ENCODE results near the gene BACH2.

BACH2 gene

DNA sequence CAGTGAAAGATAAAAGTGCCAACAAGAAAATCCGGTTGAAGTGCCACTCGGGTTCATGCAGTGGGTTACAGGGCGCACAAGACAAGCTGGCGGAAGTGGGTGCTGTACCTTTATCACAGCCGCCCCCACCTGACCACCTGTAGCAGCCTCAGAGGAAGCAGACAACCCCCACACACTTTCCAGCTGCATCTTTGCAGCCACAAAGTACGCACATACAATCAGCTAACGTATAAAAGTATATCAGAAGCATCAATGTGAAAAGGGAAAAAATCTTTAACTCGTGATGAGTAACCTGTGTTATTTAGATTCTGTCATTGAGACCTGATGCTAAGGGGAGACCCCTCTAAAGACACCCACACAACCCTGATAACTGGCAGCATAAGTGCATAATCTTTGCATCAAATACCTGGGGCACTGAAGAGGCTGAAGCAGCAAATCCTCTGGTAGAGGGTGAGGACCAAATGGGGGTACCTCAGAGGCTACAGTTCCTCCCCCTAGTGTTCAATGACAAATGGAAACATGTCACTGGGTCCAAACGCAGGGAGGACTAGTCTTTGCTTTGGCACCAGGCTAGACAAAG, 22.1 kb downstream of the BACH2 start:
- no peak for DNase-seq

DNA sequence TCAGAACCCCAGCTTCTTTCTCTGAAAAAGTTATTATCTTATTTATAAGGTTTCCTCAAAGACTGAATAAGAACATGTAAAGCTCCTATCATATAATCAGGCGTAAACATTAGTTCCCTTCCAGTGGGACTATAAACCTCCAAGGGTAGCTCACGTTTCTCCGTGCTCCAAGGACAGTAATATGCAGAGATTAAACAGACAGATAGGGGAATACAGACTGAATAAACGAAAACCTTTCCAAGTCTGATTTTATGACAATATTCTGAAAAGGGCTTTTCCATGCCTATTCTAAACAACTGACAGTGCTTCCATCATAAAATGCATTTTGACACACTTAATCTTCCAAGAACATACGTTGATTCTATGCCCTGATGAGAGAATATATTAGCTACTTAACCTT, 22.8 kb downstream of the BACH2 start:
- no peak for DNase-seq

DNA sequence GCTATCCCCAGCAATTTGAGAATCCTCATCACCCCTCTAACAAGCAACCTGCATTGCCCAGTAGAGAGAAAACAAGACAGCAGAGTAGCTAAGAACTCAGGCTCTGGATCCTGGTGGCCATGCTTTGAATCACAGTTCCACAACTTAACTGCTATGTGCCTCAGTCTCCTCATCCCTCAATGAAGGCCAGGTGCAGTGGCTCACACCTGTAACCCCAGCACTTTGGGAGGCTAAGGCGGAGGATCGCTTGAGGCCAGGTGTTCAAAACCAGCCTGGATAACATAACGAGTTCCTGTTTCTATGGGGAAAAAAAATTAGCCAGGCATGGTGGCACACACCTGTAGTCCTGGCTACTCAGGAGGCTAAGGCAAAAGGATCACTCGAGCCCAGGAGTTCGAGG, 23.7 kb downstream of the BACH2 start:
- no peak for DNase-seq

DNA sequence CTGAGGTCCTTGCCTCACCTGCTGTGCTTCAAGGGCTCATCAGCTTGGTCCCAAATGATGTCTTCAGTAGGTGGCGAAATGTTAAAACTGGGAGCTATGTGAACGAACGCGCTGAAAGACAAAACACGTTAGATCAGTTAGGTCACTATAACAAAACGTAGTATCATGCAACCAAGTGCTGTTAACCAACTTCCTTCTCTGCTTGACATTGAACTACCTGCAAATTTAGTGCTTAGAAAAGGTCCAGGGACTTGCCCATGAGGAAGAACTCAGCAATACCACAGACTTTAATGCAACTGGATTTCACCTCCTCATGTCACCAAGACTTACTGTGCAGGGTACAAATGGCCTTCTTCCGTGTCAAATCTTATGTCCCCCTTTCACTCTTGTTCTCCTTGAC, 24.8 kb downstream of the BACH2 start:
- DNase-seq = no peak

DNA sequence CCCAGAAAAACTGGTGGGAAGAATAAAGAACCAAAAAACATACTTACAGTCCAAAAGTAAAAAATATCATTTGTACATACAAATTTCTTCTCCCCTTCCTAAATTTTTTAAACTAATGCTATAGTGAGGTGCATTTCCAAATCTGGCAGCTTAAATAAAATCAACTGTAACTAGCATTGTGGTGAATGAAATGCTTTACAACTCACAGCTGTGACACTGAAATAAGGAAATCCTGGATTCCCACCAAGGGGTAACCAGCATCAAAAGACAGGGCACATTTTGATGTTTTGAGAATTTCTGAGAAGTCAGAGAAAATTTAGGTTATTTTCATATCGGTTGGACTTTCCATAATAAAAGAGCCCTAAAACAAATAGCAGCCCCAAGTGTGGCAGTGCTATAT, 27.3 kb downstream of the BACH2 start:
- DNase-seq = no peak

DNA sequence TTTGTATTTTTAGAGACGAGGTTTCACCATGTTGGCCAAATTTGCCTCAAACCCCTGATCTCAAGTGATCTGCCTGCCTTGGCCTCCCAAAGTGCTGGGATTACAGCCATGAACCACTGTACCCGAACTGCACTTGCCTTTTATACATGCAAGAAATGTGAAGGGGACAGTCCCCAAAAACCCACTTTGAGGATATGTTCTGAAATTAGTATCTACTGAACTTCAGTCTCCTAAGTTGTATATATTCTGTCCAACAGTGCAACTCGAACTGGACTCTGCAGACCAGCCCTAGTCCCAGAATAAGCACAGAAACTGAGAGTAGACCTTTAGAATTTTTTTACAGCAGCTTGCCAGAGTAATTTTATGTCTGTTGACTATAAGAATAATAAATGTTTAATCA, 28.5 kb downstream of the BACH2 start:
- no peak for DNase-seq

DNA sequence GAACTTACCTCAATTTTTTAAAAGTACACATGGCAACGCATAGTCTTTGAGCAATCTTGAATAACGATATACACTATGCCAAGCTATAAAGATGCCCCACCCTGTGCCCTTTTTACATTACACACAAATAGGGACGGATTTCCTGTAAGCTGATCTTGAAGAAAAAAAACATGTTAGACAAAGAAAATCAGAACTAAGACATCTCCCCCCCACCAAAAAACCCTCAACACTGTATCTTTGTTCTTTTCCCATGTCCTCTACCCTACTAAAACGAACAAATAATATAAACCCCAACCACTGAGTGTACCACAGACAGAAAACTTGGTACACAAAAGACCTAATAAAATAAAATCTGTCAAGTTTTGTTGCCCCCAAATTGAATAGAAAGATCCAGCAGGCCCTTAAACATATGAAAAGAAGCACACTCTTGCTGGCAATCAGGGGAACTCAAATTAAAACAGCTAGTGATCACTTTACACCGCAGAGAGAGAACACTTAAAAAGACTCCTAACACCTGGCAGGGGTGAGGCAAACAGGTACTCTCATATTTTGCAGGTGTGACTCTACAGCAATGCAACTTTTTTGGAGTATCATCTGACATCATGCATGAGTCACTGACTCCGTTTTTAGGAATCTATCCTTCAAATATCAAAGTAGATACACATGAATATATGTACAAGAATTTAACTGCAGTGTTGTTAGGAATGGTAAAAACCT, 29.6 kb downstream of the BACH2 start:
- no peak for DNase-seq

DNA sequence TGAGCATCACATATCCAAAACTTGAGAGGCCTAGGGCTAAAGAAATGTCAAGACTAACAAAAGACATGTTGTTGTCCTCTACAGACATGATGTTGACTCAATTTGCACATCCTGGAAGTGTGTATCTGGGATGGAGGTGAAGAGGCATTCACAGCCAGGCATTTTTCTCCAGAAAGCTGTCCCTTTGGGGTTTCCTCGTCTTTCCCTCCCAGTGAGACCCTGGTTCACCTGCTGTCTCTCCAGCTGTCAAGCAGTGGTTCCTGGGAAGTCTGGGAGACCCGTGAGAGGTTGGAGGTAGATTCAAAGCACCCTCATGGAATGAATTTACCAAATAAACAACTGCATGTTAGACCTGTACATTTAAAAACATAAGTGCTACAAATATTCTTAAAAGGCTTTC, 32.1 kb downstream of the BACH2 start:
- no peak for DNase-seq

DNA sequence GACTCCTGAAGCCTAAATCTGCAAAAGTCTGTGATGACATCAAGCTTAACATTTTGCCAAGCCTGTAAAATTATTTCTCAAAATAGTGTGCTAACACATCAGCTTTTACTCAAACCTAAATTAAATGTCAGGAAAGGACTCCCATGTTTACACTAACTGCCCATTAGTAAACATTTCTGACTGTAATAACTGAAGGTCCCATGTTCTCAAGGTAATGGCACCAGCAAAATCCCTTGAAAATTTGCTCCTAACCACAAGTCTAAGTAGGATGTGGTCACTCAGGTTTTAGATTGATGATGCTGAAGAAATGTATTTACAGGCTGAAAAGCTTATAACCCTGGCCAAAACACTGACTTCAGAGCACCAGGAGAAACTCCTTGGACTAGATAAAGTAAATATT, 33.0 kb downstream of the BACH2 start:
- DNase-seq = no peak

DNA sequence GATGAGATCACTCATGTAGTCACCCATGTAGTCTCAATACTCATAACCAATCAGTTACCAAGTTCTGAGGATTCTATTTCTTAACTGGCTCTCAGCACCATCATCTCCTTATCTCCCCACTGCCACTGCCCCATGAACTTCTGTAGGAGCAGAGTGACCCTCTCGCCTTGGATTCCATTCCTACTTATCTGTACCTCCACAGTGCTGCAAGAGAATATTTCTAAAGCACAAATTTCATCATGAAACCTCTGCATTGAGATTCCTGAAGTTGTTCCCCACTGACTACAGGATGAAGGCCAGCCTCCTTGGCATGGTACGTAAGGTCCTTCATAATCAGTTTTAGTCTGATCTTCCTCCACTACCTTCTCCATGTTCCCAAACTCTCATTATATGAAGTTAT, 34.8 kb downstream of the BACH2 start:
- no peak for DNase-seq

DNA sequence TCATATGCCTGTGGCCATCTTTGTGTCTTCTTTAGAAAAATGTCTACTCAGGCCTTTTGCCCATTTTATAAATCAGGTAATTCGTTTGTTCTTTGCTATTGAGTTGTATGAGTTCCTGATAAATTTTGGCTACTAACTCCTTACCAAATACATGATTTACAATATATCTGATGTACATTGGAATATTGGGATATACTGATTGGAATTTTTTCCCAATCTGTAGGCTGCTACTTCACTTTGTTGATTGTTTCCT, 39.2 kb downstream of the BACH2 start:
- DNase-seq = no peak

DNA sequence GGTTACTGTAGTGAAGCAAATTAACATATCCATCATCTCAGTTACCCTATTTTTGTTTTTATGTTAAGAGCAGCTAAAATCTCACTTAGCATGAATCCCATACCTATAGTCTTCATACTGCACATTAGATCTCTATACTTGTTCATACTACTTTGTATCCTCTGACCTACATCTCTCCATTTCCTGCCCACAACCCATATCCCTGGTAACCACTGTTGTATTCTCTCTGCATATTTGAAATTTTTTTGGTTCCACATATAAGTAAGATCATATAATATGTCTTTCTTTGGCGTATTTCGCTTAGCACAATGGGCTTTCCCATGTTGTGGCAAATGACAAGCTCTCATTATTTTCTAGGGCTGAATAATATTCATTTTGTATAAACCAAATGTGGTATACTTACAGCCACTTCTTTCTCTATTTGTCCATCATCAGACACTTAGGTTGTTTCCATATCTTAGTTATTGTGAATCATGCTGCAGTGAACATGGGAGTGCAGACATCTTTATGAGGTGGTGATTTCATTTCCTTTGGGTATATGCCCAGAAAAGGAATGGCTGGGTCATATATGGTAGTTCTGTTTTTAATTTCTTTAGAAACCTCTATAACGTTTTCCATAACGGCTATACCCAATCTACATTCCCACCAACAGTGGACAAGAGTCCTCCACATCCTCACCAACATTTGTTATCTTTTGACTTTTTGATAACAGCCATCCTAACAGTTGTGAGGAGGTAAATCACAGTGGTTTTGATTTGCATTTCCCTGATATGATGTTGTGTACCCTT, 39.8 kb downstream of the BACH2 start:
- DNase-seq = no peak

DNA sequence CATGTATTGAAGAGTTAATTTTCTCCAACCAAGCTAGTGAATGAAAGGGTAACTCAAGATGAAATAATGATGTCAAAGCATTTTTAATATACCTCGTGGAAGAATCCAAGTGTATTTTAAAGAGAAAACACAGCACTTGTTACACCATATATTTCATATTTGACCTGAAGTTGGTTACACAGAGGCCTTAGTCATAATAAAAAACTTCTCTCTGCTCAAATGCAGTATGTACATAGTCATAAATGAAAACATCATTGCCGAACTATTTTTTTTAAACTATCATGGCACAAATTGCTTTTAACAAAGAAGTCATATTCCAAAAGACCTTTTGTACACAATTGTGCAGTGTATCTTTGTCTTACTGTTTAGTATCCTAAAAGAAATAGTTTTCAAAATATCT, 43.0 kb downstream of the BACH2 start:
- DNase-seq = no peak

DNA sequence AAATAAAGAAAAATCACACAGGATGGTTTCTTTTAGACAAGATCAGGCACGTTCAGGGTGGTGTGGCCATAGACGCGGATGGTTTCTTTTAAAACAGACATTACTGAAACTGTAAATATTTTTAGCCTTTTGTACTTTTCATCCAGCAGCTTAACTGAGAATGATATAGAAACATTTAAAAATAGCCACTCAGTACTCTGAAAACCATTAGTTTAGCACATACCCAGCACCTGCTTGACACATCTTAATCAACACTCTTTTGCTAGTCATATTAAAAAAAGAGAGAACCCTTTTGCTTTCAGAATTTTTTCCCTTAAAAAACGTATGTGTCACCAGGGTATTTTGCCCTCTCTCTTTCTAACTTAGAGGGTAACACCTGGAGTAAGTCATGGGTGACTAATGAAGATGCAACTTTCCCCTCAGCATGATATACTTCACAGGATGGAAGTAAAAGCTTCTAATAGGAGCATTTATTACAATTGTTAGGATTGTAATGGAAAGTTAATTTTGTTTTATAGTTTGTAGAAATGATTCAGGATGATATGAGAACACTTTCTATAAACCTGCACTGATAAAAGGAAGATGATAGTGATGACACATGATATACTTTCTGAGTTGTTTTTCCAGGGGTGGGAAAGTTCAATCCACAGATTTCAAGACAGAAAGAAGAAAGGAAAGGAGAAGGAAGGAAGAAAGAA, 45.2 kb downstream of the BACH2 start:
- no peak for DNase-seq

DNA sequence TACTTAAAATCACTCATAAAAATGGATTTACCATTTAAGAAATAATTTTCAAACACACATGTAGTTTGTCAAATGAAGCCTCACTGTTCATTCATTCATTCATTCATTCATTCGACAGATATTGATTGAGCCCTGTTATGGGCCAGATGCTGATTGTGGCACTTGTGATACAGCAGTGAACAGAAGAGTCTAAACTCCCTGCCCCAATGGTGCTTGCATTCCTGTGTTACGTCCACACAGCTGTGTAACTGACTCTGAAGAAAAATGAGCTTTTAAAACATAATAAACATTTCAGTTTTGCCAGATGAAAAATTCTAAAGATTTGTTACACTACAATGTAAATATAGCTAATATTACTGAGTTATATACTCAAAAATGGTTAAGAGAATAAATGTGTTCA, 46.2 kb downstream of the BACH2 start:
- DNase-seq = no peak

DNA sequence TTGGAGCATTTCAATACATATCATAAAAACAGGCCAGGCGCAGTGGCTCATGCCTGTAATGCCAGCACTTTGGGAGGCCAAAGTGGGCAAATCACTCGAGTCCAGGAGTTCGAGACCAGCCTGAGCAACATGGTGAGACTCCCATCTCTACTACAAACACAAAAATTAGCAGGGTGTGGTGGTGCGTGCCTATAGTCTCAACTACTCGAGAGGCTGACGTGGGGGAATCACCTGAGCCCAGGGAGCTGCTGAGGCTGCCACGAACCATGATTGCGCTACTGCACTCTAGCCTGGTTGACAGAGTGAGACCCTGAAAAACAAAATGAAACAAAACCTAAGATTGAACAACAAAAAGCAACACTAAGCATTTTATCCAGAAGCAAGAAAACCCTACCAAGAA, 47.2 kb downstream of the BACH2 start:
- DNase-seq = no peak

DNA sequence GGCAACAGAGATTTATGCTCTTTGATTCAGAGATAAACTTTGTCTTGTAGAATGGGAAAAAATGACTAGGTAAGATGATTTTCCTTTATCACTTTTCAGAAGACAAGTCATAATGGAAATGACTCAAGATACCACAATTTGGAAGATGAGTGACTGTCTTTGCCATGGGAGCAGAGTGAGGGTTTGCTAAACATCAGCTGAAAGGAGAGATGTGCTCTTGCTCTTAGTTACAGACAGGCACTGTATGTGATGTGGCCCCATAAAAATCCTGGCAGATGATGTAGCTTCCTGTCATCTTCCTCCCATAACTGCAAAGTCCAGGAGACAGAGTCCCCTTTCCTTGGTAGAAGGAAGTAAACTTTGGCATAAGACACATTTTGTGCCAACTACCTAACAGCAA, 47.6 kb downstream of the BACH2 start:
- DNase-seq = no peak

DNA sequence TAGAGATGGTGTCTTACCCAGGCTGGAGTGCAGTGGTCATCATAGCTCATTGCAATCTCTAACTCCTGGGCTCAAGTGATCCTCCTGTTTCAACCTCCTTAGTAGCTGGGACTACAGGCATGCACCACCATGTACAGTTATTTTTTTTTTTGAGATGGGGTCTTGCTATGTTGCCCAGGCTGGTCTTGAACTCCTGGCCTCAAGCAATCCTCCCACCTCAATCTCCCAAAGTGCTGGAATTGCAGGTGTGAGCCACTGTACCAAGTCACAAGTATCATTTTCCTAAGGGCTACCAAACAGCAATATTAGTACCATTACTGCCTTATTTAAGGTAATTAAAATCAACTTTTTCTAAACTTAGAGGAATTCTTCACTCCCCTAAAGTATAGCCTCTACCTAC, 49.4 kb downstream of the BACH2 start:
- DNase-seq = no peak

DNA sequence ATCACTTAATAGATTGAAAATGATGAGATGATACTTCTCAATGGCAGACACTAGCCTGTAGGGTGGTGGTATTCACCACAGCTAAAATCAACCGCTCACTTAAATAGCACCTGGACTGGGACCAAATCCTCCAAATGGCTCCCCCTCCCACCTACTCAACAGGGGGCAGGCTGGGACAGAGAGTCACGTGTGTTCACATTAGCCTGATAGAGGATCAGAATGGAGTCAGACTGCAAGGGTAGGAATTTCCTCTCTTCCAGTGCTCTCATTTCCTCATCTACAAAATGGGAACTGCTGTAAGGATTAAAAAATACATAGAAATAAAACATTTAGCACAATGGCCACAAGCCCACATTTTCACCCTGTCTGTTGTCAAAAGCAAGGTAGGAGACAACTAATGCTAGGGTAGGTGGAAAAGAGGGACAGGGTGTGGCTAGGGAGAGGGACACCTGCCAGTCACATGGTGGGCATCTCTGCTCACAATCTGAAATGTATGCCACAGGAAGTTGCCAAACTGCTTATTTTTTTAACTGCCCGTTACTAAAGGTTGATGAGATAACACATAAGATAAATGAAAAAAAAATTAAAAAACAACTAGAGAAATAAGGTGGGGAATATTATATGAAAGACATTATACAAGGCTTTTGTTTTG, 55.3 kb downstream of the BACH2 start:
- no peak for DNase-seq

DNA sequence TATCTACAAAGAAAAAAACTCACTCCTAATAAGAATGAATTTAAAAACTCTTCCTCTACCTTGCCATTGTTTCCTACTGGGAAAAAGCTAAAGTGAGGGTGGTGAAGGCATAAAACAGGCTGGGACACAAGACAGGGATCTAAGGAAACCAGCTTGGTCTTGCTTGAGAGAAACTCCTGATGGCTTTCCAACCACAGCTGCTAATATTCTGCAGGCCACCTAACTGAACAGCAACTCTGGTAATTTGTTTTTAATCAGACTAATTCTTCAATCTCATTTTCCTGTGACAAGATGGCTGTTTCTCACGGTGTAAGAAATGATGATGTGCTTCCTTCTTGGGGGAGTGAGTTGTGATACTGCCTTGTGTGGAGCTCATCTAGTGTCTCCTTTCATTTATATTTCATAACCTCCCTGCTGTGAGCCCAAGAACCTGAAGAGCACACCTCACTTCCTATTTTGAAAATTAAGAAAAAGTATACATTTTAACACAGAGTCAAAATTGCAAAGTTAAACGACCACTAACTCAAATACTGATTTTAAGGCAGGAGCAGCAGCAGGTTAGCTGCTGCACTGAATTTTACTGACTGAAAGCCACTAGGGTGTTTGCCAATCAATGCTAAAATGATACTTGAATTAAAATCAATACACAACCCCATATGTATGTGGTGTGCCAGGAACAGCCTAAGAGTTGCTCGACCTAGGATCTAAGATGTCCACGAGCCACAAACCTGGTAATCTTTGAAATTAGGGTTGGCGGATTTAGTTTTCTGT, 58.0 kb downstream of the BACH2 start:
- no peak for DNase-seq

DNA sequence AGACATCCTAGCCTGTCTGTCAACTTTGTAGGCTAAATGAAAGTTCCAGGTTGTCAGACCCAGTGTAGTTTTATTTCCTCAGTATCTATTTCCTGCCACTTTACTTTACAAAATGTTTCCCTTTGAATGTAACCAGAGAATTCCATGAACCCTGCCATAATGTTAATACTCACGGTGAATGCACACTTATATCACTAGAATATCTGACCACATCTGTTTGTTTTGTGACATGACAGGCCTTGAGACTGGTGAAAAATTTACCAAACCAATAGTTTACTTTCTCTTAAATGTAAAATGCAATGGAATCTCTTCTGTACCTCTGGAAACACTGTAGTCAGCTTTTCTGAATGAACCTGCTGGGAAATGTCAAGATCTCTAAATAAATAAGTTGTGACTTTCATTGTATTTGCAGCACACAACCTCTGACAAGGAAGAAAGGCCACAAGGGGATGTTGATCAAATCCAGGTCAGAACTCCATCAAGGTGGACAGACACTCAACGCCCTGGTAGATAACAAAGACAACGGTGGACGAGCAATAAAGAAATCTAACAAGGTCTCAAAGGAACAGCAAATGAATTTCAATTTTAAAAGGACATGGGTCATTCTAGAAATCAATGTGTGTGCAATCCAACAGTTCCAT, 59.2 kb downstream of the BACH2 start:
- no peak for DNase-seq

DNA sequence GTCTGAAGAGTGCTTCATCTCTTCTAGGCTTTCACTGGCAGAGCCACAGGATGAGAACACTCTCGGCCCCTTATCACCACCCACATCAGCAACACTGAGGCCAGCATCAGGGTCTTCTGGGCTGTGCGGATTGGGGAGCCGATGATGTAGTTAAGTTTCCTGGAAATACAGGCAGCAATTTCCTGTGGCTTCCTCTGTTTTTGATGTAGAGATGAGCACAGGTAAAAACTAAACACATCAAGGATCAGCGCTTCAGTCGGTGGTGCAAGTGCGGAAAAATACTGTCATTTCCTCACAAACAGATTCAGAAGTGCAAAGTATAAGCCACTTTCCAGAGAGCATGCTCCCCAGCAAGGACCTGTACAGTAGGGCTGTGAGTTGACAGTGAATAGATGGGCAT, 62.6 kb downstream of the BACH2 start:
- DNase-seq = no peak
